GM18873 (cell line): Measurements from ENCODE around the gene FRMD7.

Source experiments
- ATAC-seq: cut with Tn5 transposase; IDR thresholded peaks from one replicate; pipeline ENCODE4 v1.9.1; 2021; ENCODE audit warnings: mild to moderate bottlenecking, moderate library complexity, moderate number of reproducible peaks; ENCODE audit not compliant: unreplicated experiment, low FRiP score

The FRMD7 gene

GRCh38 chrX:132040066-132040465, 87.8 kb downstream of the FRMD7 start:
- no peak for ATAC-seq

- no peak for ATAC-seq
Measured at GRCh38 chrX:132037479-132037993, 90.3 kb downstream of the FRMD7 start.

- peak; percentile 46 for ATAC-seq
Measured at GRCh38 chrX:132034648-132035047, 93.2 kb downstream of the FRMD7 start.

GRCh38 chrX:132033166-132033565, 94.7 kb downstream of the FRMD7 start:
- ATAC-seq = no peak

GRCh38 chrX:132031867-132032266, 96.0 kb downstream of the FRMD7 start:
- no peak for ATAC-seq

- ATAC-seq = no peak
Measured at GRCh38 chrX:132030264-132030663, 97.6 kb downstream of the FRMD7 start.
